KBM-7 (cell line): ENCODE data around the gene KRT71.

Experiments
- DNase-seq: peaks from one replicate; pipeline ENCODE4 v3.0.0-alpha.2; 2015
- in situ Hi-C: fragments of 300-500 bp; cut with MboI; formaldehyde crosslinking; loops from 2 replicates; pipeline ENCODE4 v1.14.3; 2020; ENCODE audit warnings: low sequenced_read_pairs, low pct_unique_long_range_greater_than_20kb, mixed read lengths

The KRT71 gene

GRCh38 chr12:52543985-52544883, 8.7 kb downstream of the KRT71 start:
- DNase-seq, result no peak
- in situ Hi-C loops, result no loop called here

- in situ Hi-C loops, result no loop called here
- DNase-seq, result no peak
Measured at GRCh38 chr12:52542785-52543318, 10.1 kb downstream of the KRT71 start.

- no peak for DNase-seq
- in situ Hi-C loops, result no loop called here
Measured at GRCh38 chr12:52542157-52542556, 10.8 kb downstream of the KRT71 start.

- in situ Hi-C loops, result no loop called here
- DNase-seq, result no peak
Measured at GRCh38 chr12:52541709-52542108, 11.2 kb downstream of the KRT71 start.

- in situ Hi-C loops, result no loop called here
- no peak for DNase-seq
Measured at GRCh38 chr12:52540531-52540930, 12.4 kb downstream of the KRT71 start.

GRCh38 chr12:52539821-52540173, 13.1 kb downstream of the KRT71 start:
- no peak for DNase-seq

GRCh38 chr12:52539083-52539820, 13.7 kb downstream of the KRT71 start:
- no peak for DNase-seq

More at GRCh38 chr12:52539821-52540173, 13.1 kb downstream of the KRT71 start:
- in situ Hi-C loops, result no loop called here

GRCh38 chr12:52537101-52537500, 15.8 kb downstream of the KRT71 start:
- DNase-seq, result no peak
- in situ Hi-C loops, result no loop called here

More at GRCh38 chr12:52539083-52539820, 13.7 kb downstream of the KRT71 start:
- in situ Hi-C loops, result no loop called here

- DNase-seq, result no peak
- in situ Hi-C loops, result no loop called here
Measured at GRCh38 chr12:52535574-52535973, 17.4 kb downstream of the KRT71 start.

- no peak for DNase-seq
- in situ Hi-C loops, result no loop called here
Measured at GRCh38 chr12:52534482-52534881, 18.5 kb downstream of the KRT71 start.

GRCh38 chr12:52533686-52534470, 19.1 kb downstream of the KRT71 start:
- in situ Hi-C loops, result no loop called here
- DNase-seq, result no peak

GRCh38 chr12:52532636-52533035, 20.3 kb downstream of the KRT71 start:
- DNase-seq, result no peak
- in situ Hi-C loops, result no loop called here

- DNase-seq, result peak; percentile 10
- in situ Hi-C loops, result no loop called here
Measured at GRCh38 chr12:52531566-52532300, 21.2 kb downstream of the KRT71 start.

- DNase-seq, result no peak
- in situ Hi-C loops, result no loop called here
Measured at GRCh38 chr12:52530905-52531304, 22.0 kb downstream of the KRT71 start.

GRCh38 chr12:52530366-52530765, 22.6 kb downstream of the KRT71 start:
- in situ Hi-C loops, result no loop called here
- DNase-seq, result no peak

- no peak for DNase-seq
- in situ Hi-C loops, result no loop called here
Measured at GRCh38 chr12:52529846-52530245, 23.1 kb downstream of the KRT71 start.

GRCh38 chr12:52529417-52529816, 23.5 kb downstream of the KRT71 start:
- DNase-seq, result no peak
- in situ Hi-C loops, result no loop called here

GRCh38 chr12:52528641-52529143, 24.3 kb downstream of the KRT71 start:
- in situ Hi-C loops, result no loop called here
- DNase-seq, result no peak
